Measurements from ENCODE around the gene CD96. TPM values are rescaled to one million over a fixed set of nuclear protein-coding genes. Genes with fewer than 3 reads are reported as not detected.

Gene CD96
- total and polyA plus RNA-seq, 10 donors, result 2.9 to 43.9 (median 24.1) TPM

DNA sequence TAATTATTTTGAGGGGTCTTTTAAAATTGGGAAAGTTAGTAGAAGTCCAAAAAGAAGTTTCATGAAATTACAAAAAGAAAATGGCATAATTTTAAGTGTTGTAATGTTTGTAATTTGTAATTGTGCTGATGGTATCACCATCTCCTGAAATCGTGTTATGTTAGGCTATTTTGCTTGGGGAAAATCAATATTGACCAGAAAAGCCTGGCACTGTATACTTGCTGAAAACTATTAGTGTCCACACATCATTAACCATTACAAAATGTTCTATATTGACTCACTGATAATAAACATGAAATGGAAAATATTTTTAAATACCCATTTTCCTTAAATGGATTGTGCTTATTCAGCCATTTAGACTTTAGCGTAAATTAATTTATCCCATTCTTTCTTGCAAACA lies 93.4 kb downstream of the CD96 start:
- H3K36me3 ChIP-seq, result peaks cover 0 to 26% (median 0%) of the 10 kb centered on the region in 6 donors
- no peak for DNase-seq
- H3K27me3 ChIP-seq (replicated peaks in 1 of 7), result no peaks in the 10 kb centered on the region
- no peak overlapping the region for H3K4me3 ChIP-seq
- 85 to 89% (median 86%) methylated on average over 2 of the region's 2 CpGs for WGBS, 5 donors
- H3K4me1 ChIP-seq, result no peaks in the 10 kb centered on the region
- no peak overlapping the region for H3K27ac ChIP-seq
- TF ChIP-seq POLR2AphosphoS5 (IDR thresholded peaks at IDR 0.05) (no peak), POLR2A (IDR thresholded peaks at IDR 0.05) (no peak)
- TF ChIP-seq, protein P1, sequence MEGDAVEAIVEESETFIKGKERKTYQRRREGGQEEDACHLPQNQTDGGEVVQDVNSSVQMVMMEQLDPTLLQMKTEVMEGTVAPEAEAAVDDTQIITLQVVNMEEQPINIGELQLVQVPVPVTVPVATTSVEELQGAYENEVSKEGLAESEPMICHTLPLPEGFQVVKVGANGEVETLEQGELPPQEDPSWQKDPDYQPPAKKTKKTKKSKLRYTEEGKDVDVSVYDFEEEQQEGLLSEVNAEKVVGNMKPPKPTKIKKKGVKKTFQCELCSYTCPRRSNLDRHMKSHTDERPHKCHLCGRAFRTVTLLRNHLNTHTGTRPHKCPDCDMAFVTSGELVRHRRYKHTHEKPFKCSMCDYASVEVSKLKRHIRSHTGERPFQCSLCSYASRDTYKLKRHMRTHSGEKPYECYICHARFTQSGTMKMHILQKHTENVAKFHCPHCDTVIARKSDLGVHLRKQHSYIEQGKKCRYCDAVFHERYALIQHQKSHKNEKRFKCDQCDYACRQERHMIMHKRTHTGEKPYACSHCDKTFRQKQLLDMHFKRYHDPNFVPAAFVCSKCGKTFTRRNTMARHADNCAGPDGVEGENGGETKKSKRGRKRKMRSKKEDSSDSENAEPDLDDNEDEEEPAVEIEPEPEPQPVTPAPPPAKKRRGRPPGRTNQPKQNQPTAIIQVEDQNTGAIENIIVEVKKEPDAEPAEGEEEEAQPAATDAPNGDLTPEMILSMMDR (IDR thresholded peaks at IDR 0.05 in 8 of 11, conservative IDR thresholded peaks at IDR 0.05 in 3 of 11), result no peak
- intact Hi-C loops (cut with DNase I; ENCODE audit: low total_unique reads), result no loop called here
- peaks cover 0 to 4% (median 0%) of the 10 kb centered on the region in 8 donors for H3K9me3 ChIP-seq

DNA sequence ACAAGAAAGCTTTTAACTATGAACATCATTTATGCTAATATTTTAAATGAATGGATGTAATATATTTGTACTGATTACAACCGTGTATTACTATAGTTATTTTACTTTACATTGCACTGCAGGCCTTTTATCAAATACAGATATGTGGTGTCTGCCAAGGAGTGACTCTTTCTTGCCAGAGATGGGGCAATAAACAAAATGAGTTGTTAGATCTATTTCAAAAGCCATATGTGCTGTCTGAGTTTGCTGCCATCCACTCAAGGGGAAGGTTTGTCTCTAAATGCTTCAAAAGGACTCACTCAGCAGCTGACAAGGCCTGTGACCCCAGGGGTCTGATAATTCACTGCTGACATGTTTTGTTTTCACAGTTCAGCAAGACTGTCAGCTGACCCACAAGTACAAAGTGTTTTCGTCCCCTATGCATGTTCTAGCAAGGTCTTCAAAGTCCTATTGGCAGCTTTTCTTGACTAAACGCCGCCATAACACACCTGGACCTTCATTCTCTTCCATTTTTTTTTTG lies 94.4 kb downstream of the CD96 start:
- Histone ChIP-seq H3K27ac (no peak overlapping the region), H3K9me3 (no peaks in the 10 kb centered on the region), H3K27me3 (replicated peaks in 1 of 7) (no peaks in the 10 kb centered on the region), H3K36me3 (peaks cover 0 to 26% (median 0%) of the 10 kb centered on the region in 6 donors), H3K4me1 (no peaks in the 10 kb centered on the region), H3K4me3 (no peak overlapping the region)
- DNase-seq, result no peak
- 68 to 90% (median 84%) methylated on average over 4 of the region's 4 CpGs for WGBS, 5 donors
- TF ChIP-seq POLR2A (IDR thresholded peaks at IDR 0.05) (no peak), POLR2AphosphoS5 (IDR thresholded peaks at IDR 0.05) (no peak)
- TF ChIP-seq, protein P1 (IDR thresholded peaks at IDR 0.05 in 8 of 11, conservative IDR thresholded peaks at IDR 0.05 in 3 of 11), result no peak
- intact Hi-C loops (cut with DNase I; ENCODE audit: low total_unique reads), result no loop called here

DNA sequence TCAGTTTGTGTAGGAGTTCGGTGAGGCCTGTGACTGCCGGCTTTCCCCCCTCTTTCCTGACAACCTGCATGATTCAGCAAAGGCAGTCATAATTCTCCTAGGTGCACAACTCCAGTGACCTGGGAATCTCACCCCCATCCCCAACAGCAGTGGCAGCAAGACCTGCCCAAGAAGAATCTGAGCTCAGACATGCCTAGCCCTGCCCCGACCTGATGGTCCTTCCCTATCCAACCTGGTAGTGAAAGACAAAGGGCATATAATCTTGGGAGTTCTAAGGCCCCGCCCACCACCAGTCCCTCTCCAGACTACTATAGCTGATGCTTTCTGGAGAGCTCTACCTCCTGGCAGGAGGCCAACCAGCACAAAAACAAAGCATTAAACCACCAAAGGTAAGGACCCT lies 97.3 kb downstream of the CD96 start:
- peaks cover 0 to 22% (median 18%) of the 10 kb centered on the region in 8 donors for H3K9me3 ChIP-seq
- H3K27ac ChIP-seq, result no peak overlapping the region
- 81 to 95% (median 87%) methylated on average over 4 of the region's 4 CpGs for WGBS, 5 donors
- peaks cover 0 to 26% (median 0%) of the 10 kb centered on the region in 6 donors for H3K36me3 ChIP-seq
- no peaks in the 10 kb centered on the region for H3K4me1 ChIP-seq
- intact Hi-C loops (cut with DNase I; ENCODE audit: low total_unique reads), result no loop called here
- H3K4me3 ChIP-seq, result no peak overlapping the region
- TF ChIP-seq POLR2AphosphoS5 (IDR thresholded peaks at IDR 0.05), result no peak
- TF ChIP-seq, protein P1 (IDR thresholded peaks at IDR 0.05 in 8 of 11, conservative IDR thresholded peaks at IDR 0.05 in 3 of 11), result no peak
- no peak for TF ChIP-seq POLR2A (IDR thresholded peaks at IDR 0.05)
- H3K27me3 ChIP-seq (replicated peaks in 1 of 7), result no peaks in the 10 kb centered on the region
- no peak for DNase-seq

DNA sequence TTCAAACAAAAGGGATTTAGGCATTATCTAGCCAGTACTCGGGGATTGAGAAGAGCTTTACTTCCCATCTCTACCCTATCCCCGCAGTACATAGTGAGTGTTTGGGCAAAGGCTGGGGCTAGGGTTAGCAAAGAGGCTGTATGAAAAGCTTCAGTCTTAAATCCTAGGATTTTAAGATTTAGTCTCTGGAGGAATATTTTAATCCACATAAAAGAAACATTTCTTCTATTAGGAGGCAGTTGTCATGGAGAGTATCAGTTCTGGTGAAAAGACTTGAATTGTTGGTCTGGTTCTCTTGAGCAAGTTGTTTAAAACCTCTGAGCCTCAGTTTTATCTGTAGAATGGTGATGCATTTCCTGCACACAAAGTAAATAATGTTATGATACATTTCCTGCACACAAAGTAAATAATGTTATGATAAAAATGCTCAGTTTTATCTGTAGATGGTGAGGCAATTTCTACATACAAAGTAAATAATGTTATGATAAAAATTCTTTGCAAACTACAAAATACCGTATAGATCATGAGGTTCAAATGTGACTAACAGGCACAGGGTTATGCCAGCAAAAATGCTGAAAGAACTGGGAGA lies 107.1 kb downstream of the CD96 start:
- no peak for DNase-seq
- Histone ChIP-seq H3K36me3 (peaks cover 0 to 32% (median 0%) of the 10 kb centered on the region in 6 donors), H3K27me3 (replicated peaks in 1 of 7) (no peaks in the 10 kb centered on the region), H3K4me3 (no peak overlapping the region), H3K4me1 (no peaks in the 10 kb centered on the region), H3K27ac (no peak overlapping the region), H3K9me3 (peaks cover 0 to 3% (median under 1%) of the 10 kb centered on the region in 8 donors)
- 84 to 93% (median 91%) methylated on average over 3 of the region's 3 CpGs for WGBS, 5 donors
- TF ChIP-seq POLR2A (IDR thresholded peaks at IDR 0.05), result no peak
- no peak for TF ChIP-seq POLR2AphosphoS5 (IDR thresholded peaks at IDR 0.05)
- TF ChIP-seq, protein P1 (IDR thresholded peaks at IDR 0.05 in 8 of 11, conservative IDR thresholded peaks at IDR 0.05 in 3 of 11), result no peak
- intact Hi-C loops (cut with DNase I; ENCODE audit: low total_unique reads), result no loop called here

Measured in spleen (tissue), 11 donors.